Activated naive CD4-positive, alpha-beta T cell treated with anti-CD3 and anti-CD28 coated beads, Interleukin-2, amount 50 U/mL, for 16 hours (primary cell): Measurements from ENCODE around the gene ZNF816.
"Not testable (repeated sequence)": the region's sequence is repeated elsewhere in the genome, so short reads cannot be mapped to it uniquely, and the experiment has no call there.

ENCODE experiments used
- DNase-seq: peaks from one replicate; pipeline ENCODE4 v3.0.0-alpha.2; 2020

ZNF816 gene

DNA sequence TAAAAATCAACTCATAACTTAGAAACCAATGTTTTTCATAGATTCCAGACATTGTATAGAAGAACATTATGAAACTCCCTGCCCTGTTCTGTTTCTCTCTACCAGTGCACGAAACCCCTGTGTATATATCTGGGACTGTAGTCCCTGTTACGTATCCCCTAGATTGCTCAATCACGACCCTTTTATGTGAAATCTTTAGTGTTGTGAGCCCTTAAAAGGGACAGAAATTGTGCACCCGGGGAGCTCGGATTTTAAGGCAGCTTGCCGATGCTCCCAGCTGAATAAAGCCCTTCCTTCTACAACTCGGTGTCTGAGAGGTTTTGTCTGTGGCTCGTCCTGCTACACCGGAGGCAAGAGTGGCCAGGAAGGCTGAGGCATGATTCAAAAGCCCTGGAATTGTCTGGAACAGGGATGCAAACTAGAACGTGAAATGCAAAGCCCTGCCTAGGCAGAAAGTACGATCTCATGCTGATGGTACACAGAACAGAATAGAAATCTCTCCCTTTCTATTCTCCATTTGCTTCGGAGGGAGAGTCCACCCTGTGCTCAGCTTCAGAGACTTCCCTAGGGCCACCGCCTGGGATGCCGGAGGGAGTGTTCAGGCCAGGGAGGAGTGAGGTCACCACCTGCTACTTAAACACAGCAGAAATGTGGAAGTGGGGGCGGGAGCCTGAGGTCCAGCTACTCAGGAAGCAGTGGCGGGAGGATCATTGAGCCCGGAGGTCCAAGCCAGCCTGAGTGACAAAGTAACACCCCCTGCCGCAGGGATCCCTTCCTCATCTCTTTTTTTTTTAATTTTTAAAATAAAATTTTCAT is 38.7 kb downstream of the ZNF816 start:
- no peak for DNase-seq

DNA sequence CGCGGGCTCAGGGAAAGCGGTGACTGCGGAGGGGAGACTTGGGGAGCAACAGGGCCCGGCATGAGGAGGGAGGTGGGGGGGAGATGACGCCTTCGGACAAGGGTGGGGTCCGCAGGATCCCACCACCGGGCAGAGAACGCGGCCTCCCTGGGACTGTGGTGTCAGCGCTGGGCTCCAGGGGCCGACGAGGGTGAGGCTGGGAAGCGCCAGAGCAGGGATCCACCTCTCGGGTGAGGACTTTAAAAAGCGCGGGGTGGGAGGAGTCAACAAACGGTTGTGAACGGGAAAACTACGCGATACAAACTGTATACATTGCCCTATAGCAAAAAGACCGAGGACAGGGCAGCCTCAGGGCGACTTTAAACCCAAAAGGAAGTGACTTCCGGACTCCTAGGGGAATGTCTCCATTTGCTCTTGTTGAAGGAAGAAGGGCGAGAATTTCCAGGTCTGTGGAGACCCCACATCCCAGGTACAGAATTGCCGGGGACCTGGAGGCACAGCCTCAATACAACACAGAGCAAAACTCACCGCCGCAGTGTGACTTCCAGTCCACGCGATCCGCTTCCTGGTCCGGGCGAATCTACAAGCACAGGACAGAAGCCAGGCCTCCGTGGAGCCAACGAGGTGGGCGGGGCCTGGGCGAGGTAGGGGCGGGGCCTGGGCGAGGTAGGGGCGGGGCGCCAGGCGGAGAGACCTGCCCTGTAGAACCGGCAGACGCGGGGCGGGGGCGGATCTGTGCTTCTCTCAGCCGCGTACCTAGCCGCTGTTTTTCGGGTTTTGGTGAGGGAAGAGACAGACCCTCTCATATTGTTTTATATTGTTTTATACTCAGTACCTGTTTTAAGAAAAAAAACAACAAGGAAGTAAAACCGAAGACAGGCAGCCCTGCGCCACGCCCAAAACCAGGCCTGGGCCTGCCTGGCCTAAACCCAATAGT is 39.6 kb downstream of the ZNF816 start, which contains the start of gene ZNF888:
ZNF888 (minus strand) TSS at position 588 of the 937 bp plus-strand sequence. CDS start 5,555 bp downstream, outside the sequence.
- peak; percentile 74 for DNase-seq

DNA sequence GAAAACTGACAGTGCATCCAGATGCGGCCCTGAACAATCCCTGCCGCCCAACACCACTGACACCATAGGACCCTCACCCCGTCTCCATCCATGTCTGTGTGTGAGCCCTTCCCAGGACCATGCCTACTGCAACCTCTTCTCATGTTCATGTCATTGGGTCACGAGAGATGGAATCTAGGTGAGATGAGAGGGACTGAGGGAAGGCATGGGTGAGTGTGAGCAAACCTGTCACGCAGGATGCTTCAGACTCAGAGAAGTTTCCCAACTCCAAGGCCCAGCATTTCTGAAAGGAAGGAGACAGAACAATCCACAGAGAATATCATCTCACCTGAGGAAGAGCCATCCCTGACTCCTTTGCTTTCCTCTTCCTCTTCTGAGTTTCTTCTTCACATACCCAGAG is 45.1 kb downstream of the ZNF816 start:
- no peak for DNase-seq

DNA sequence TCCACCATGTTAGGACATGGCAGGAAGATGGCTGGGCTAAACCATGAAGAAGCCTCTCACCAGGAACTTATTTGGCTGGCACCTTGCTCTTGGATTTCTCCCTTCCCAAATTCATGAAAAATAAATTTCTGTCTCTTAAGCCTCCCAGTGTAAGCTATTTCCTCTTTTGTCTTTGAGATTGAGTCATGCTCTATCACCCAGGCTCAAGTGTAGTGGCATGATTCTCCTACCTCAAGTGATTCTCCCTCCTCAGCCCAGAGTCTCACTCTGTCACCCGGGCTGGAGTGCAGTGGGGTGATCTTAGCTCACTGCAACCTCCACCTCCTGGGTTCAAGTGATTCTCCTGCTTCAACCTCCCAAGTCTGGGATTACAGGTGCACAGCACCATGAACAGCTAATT is 52.0 kb downstream of the ZNF816 start:
- no peak for DNase-seq

DNA sequence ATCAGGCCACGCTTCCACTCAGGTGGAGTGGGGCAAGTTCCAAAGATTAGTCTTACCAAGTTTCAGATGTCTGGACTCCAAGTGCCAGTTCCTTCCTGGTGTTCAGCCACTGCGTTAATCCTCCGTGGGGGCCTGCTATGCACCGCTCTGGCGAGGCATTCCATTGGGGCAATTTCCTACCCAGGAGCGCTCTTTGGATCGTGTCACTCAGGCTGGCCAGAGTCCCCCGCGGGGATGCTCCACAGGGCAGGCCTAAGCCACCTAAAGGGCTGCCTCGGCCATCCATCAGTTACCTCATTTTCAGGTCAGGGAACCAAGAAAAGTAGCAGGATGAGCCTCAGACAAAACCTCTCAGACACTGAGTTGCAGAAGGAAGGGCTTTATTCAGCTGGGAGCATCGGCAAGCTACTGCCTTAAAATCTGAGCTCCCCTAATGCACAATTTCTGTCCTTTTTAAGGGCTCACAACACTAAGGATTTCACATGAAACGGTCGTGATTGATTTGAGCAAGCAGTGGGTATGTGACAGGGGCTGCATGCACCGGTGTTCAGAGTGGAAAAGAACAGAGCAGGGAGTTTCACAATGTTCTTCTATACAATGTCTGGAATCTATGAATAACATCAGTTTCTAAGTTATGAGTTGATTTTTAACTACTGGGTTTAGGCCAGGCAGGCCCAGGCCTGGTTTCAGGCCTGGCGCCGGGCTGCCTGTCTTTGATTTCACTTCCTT is 58.5 kb downstream of the ZNF816 start:
- not testable (repeated sequence) for DNase-seq

GRCh38 chr19:52901842-52902241 is 60.8 kb downstream of the ZNF816 start:
- DNase-seq, result no peak
